Stomach (tissue), 9 donors: ENCODE measurements around the gene ZNF583. TPM values are rescaled to one million over a fixed set of nuclear protein-coding genes. Genes with fewer than 3 reads are reported as not detected.

Experiments used
- DNase-seq, 2 donors: peaks; one replicate each; pipeline versions ENCODE4 v3.0.0 to v3.0.0-alpha.2; 2013 to 2019
- H3K27ac ChIP-seq, 5 donors: fragments of 200-600 bp in 4 of 5; sonication (generic) in 4 of 5; one replicate each; pipeline ENCODE4 v1.5.1; 2013 to 2019; ENCODE audit warnings: mild to moderate bottlenecking in 1 of 5, moderate library complexity in 1 of 5
- H3K27me3 ChIP-seq, 3 donors: fragments of 200-600 bp; sonication (generic); one replicate each; pipeline ENCODE4 v1.5.1; 2017 to 2019; ENCODE audit warnings: mixed run types in 1 of 3
- H3K36me3 ChIP-seq, 4 donors: fragments of 200-600 bp; sonication (generic); 1 replicate in 3 of 4; 2 replicates in 1 of 4; pipeline ENCODE4 v1.5.1; 2016 to 2019
- H3K4me1 ChIP-seq, 4 donors: fragments of 200-600 bp; sonication (generic); one replicate each; pipeline ENCODE4 v1.5.1; 2016 to 2019
- H3K4me3 ChIP-seq, 4 donors: fragments of 200-600 bp; sonication (generic) in 3 of 4; one replicate each; pipeline ENCODE4 v1.5.1; 2016 to 2019; ENCODE audit warnings: mild to moderate bottlenecking in 1 of 4
- H3K9me3 ChIP-seq, 4 donors: fragments of 200-600 bp; sonication (generic); one replicate each; pipeline ENCODE4 v1.5.1; 2016 to 2019
- EP300 ChIP-seq: sonication (generic); formaldehyde crosslinking; IDR thresholded peaks from one replicate; pipeline ENCODE4 v1.6.1; 2017; ENCODE audit warnings: antibody characterized with exemption
- POLR2A ChIP-seq, 4 donors: fragments of 450-650 bp; IDR thresholded peaks; one replicate each; pipeline ENCODE4 v1.6.1; 2016; ENCODE audit warnings: antibody characterized with exemption in 4 of 4, control low read depth in 2 of 4, mild to moderate bottlenecking in 1 of 4, moderate library complexity in 1 of 4
- POLR2AphosphoS5 ChIP-seq, 3 donors: sonication (generic); formaldehyde crosslinking; IDR thresholded peaks; one replicate each; pipeline ENCODE4 v1.6.1; 2016; ENCODE audit warnings: antibody characterized with exemption in 3 of 3
- WGBS, 5 donors: extraction: QIAGEN DNeasy Blood & Tissue Kit in 3 of 5; methylation state at CpG; one replicate each; pipeline versions ENCODE4 v1.1.5 to v1.1.7; 2013 to 2018; 5-methylcytosine and 5-hydroxymethylcytosine counted together
- intact Hi-C: fragments of 100-400 bp; cut with DNase I; formaldehyde crosslinking; loops from one replicate; pipeline ENCODE4 v1.15.1; 2023; ENCODE audit warnings: low total_unique reads
- polyA plus RNA-seq, 3 donors: library from polyadenylated mRNA; stranded (reverse); fragments of 200-250 nt; gene quantifications; one replicate each; pipeline ENCODE4 v1.2.3, GENCODE V29; 2013
- total RNA-seq, 5 donors: library from RNA; depleted of rRNA; stranded (reverse); fragments of >200 nt; gene quantifications; one replicate each; pipeline versions ENCODE4 v1.1.0 to v1.2.3, GENCODE V29; 2014 to 2016
- TF ChIP-seq, protein P1 (sequence below), 7 experiments: fragments of 450-650 bp in 4 of 7; fragments of 200-600 bp in 3 of 7; sonication (generic) in 3 of 7; IDR thresholded peaks; one replicate each; pipeline ENCODE4 v1.5.1; 2016 to 2019; ENCODE audit warnings: antibody characterized with exemption in 7 of 7, control low read depth in 2 of 7, mild to moderate bottlenecking in 1 of 7
- donor health status: healthy with polysubstance abuse.
- donor health status: Bipolar disorder and iron deficiency.
- donor health status: healthy.

Gene ZNF583
- total and polyA plus RNA-seq, 8 donors = 0.45 to 13.0 (median 3.3) TPM; not detected in 1

DNA sequence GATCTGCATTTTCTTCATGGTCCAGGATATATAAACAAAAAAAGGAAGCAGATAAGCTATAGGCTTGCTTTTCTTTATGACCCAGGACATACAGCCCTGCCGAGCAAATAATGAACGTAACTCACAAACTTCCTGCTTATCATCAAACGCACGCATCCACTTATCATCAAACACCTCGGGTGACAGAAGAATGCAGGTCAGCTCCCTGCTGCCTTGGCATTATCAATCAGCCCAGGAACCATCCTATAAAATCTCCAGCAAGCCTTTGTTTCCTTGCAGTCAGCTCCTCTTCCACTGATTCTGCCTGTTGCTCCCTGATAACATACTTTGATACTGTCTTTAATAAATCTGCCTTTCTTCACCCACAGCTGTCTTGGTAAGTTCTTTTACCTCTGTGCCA, 5.3 kb upstream of the ZNF583 start:
- intact Hi-C loops = no loop called here
- 77 to 92% (median 80%) methylated on average over 5 of the region's 5 CpGs for WGBS, 5 donors

DNA sequence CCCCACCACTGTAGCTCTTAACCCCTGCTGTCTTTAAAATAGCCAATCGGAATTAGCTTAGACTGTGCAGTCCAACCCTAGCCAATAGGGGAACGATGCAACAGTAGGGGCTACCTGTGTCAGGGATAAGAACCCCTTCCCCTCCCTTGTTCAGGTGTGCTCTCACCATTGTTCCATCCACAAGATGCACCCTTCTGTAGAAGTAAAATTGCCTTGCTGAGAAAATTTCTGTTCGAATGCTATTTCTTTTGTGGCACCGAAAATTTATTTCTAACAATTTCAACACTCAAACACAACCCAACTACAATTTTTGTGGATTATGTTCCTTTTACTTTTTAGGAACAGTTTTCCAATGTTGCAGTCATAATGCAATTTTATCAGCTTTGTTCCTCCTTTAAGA, 3.6 kb upstream of the ZNF583 start:
- 94 to 98% (median 97%) methylated on average over 4 of the region's 4 CpGs for WGBS, 5 donors
- Histone ChIP-seq H3K9me3 (peaks cover 27 to 70% (median 52%) of the 10 kb centered on the region in 4 donors), H3K27ac (no peak overlapping the region), H3K4me3 (no peak overlapping the region), H3K27me3 (no peaks in the 10 kb centered on the region), H3K4me1 (peaks cover 6 to 21% (median 18%) of the 10 kb centered on the region in 4 donors), H3K36me3 (peaks cover 3 to 51% (median 23%) of the 10 kb centered on the region in 4 donors)
- intact Hi-C loops = loop anchor here (10.0 kb wide), 1 partner anchor 194 kb away; the partner anchor contains the start of gene ZNF71
- no peak for DNase-seq
- TF ChIP-seq, protein P1, sequence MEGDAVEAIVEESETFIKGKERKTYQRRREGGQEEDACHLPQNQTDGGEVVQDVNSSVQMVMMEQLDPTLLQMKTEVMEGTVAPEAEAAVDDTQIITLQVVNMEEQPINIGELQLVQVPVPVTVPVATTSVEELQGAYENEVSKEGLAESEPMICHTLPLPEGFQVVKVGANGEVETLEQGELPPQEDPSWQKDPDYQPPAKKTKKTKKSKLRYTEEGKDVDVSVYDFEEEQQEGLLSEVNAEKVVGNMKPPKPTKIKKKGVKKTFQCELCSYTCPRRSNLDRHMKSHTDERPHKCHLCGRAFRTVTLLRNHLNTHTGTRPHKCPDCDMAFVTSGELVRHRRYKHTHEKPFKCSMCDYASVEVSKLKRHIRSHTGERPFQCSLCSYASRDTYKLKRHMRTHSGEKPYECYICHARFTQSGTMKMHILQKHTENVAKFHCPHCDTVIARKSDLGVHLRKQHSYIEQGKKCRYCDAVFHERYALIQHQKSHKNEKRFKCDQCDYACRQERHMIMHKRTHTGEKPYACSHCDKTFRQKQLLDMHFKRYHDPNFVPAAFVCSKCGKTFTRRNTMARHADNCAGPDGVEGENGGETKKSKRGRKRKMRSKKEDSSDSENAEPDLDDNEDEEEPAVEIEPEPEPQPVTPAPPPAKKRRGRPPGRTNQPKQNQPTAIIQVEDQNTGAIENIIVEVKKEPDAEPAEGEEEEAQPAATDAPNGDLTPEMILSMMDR (IDR thresholded peaks at IDR 0.05) = no peak
- TF ChIP-seq EP300 (no peak), POLR2AphosphoS5 (IDR thresholded peaks at IDR 0.05) (no peak), POLR2A (IDR thresholded peaks at IDR 0.05) (no peak)

More for the DNA sequence above, 5.3 kb upstream of the ZNF583 start:
- Histone ChIP-seq H3K4me1 (peaks cover 5 to 11% (median 8%) of the 10 kb centered on the region in 4 donors), H3K36me3 (peaks cover 3 to 51% (median 23%) of the 10 kb centered on the region in 4 donors), H3K27ac (no peak overlapping the region), H3K4me3 (no peak overlapping the region), H3K27me3 (no peaks in the 10 kb centered on the region), H3K9me3 (peaks cover 32 to 80% (median 57%) of the 10 kb centered on the region in 4 donors)
- no peak for DNase-seq
- TF ChIP-seq EP300 = no peak
- TF ChIP-seq, protein P1 (IDR thresholded peaks at IDR 0.05) = no peak
- no peak for TF ChIP-seq POLR2AphosphoS5 (IDR thresholded peaks at IDR 0.05)
- no peak for TF ChIP-seq POLR2A (IDR thresholded peaks at IDR 0.05)

DNA sequence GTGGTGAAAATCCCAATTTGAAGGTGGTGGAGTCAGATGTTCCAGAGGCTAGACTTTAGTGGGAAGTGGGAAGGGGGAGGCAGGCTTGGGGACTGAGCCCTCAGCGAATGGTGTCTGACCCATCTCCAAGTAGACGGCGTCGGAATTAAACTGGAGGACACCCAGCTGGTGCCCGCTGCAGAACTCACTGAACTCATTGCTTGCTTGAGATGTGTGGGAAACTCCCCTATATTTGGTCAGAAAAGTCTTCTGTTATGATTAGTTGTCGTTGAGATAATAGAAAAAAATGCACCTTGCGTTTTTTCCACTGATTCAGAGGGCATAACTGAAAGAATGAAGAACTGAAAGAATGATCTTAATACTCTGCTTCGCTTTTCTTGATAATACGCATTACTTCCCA, 871 bp upstream of the ZNF583 start:
- peaks cover 22 to 78% (median 54%) of the 10 kb centered on the region in 4 donors for H3K9me3 ChIP-seq
- peak overlapping the region; percentile 70 to 85 (median 78) for H3K4me3 ChIP-seq
- DNase-seq = peak in 1 of 2 donors; percentile 24
- intact Hi-C loops = loop anchor here (10.0 kb wide), 1 partner anchor 192 kb away; the partner anchor contains the start of gene ZNF71
- H3K27ac ChIP-seq = peak overlapping the region in 4 of 5 donors; percentile 84 to 97 (median 96)
- TF ChIP-seq POLR2AphosphoS5 (IDR thresholded peaks at IDR 0.05) (no peak), EP300 (no peak), POLR2A (IDR thresholded peaks at IDR 0.05) (no peak)
- TF ChIP-seq, protein P1 (IDR thresholded peaks at IDR 0.05) = no peak
- WGBS, 5 donors = 15 to 25% (median 20%) methylated on average over 9 of the region's 9 CpGs
- no peaks in the 10 kb centered on the region for H3K27me3 ChIP-seq
- H3K36me3 ChIP-seq = peaks cover 14 to 57% (median 31%) of the 10 kb centered on the region in 4 donors
- peaks cover 6 to 24% (median 20%) of the 10 kb centered on the region in 4 donors for H3K4me1 ChIP-seq

- peaks cover 25 to 57% (median 34%) of the 10 kb centered on the region in 4 donors for H3K36me3 ChIP-seq
- WGBS, 5 donors = 54 to 65% (median 58%) methylated on average over 9 of the region's 9 CpGs
- no peak for DNase-seq
- intact Hi-C loops = loop anchor here (10.0 kb wide), 1 partner anchor 190 kb away; the partner anchor contains the start of gene ZNF71
- H3K27ac ChIP-seq = peak overlapping the region in 4 of 5 donors; percentile 84 to 97 (median 96)
- H3K4me3 ChIP-seq = peak overlapping the region; percentile 70 to 85 (median 78)
- TF ChIP-seq POLR2AphosphoS5 (IDR thresholded peaks at IDR 0.05) = no peak
- TF ChIP-seq, protein P1 (IDR thresholded peaks at IDR 0.05) = no peak
- TF ChIP-seq POLR2A (IDR thresholded peaks at IDR 0.05) = no peak
- TF ChIP-seq EP300 = no peak
- peaks cover 11 to 78% (median 54%) of the 10 kb centered on the region in 4 donors for H3K9me3 ChIP-seq
- H3K4me1 ChIP-seq = peaks cover 6 to 24% (median 20%) of the 10 kb centered on the region in 4 donors
- H3K27me3 ChIP-seq = no peaks in the 10 kb centered on the region
Observed at GRCh38 chr19:56404705-56405056, 549 bp downstream of the ZNF583 start.
